Liver (tissue), 3 donors: Measurements from ENCODE around the gene MMGT1.
"Not testable (repeated sequence)": the region's sequence is repeated elsewhere in the genome, so short reads cannot be mapped to it uniquely, and the experiment has no call there.

Experiments
- EGR1 ChIP-seq, 2 donors: IDR thresholded peaks; 2 replicates each; pipeline ENCODE4 v1.6.1; 2016 to 2018; ENCODE audit warnings: antibody characterized with exemption in 2 of 2, low read depth in 2 of 2
- FOXA1 ChIP-seq: IDR thresholded peaks from 2 replicates; pipeline ENCODE4 v1.6.1; 2016; ENCODE audit warnings: antibody characterized with exemption
- FOXA2 ChIP-seq: IDR thresholded peaks from 2 replicates; pipeline ENCODE4 v1.6.1; 2016; ENCODE audit warnings: antibody characterized with exemption
- GABPA ChIP-seq, 2 donors: IDR thresholded peaks in 1 of 2; conservative IDR thresholded peaks in 1 of 2; 2 replicates each; pipeline ENCODE4 v1.6.1; 2016; ENCODE audit warnings: antibody characterized with exemption in 2 of 2, mild to moderate bottlenecking in 1 of 2, moderate library complexity in 1 of 2
- HNF4G ChIP-seq: IDR thresholded peaks from 2 replicates; pipeline ENCODE4 v1.6.1; 2016; ENCODE audit warnings: antibody characterized with exemption
- RAD21 ChIP-seq, 2 donors: IDR thresholded peaks; 2 replicates each; pipeline ENCODE4 v1.6.1; 2016; ENCODE audit warnings: antibody characterized with exemption in 2 of 2, mild to moderate bottlenecking in 2 of 2
- TAF1 ChIP-seq: conservative IDR thresholded peaks from 2 replicates; pipeline ENCODE4 v1.6.1; 2016; ENCODE audit warnings: antibody characterized with exemption, mild to moderate bottlenecking
- YY1 ChIP-seq: IDR thresholded peaks from 2 replicates; pipeline ENCODE4 v1.6.1; 2016; ENCODE audit warnings: antibody characterized with exemption, mild to moderate bottlenecking
- TF ChIP-seq, protein P1 (sequence below): fragments of 150-350 bp; IDR thresholded peaks from 2 replicates; pipeline ENCODE4 v1.5.1; 2017; ENCODE audit warnings: improper control_type of control experiment, low read depth, low read length; ENCODE audit not compliant: missing input control
- TF ChIP-seq, protein P2 (sequence below): IDR thresholded peaks from 2 replicates; pipeline ENCODE4 v1.6.1; 2016; ENCODE audit warnings: antibody characterized with exemption, mild to moderate bottlenecking
- TF ChIP-seq, protein P3 (sequence below): IDR thresholded peaks from 2 replicates; pipeline ENCODE4 v1.6.1; 2016; ENCODE audit warnings: antibody characterized with exemption
- TF ChIP-seq, protein P4 (sequence below): IDR thresholded peaks from 2 replicates; pipeline ENCODE4 v1.6.1; 2016; ENCODE audit warnings: antibody characterized with exemption
- TF ChIP-seq, protein P5 (sequence below): IDR thresholded peaks from 2 replicates; pipeline ENCODE4 v1.6.1; 2016; ENCODE audit warnings: antibody characterized with exemption
- donor health status: healthy.
- donor health status: healthy.

DNA sequence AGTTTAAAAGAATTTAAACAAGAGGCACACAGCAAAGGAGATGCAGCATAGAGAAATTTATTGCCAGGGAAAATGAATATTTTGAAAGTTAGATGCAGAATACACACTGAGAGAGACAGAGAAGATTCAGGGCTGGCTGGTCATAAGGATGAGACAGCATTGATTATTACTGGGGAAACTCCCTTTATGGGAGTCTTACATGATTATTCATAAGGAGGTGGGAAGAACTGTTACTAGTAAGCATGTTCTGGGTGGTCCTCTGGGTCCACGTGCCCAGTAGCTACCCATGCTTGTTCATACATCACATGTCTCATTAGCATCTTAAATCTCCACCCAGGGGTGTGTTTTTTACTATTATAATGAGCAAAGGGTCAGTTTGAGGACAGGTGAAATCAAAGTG lies 53.3 kb downstream of the MMGT1 start:
- TF ChIP-seq, protein P1, sequence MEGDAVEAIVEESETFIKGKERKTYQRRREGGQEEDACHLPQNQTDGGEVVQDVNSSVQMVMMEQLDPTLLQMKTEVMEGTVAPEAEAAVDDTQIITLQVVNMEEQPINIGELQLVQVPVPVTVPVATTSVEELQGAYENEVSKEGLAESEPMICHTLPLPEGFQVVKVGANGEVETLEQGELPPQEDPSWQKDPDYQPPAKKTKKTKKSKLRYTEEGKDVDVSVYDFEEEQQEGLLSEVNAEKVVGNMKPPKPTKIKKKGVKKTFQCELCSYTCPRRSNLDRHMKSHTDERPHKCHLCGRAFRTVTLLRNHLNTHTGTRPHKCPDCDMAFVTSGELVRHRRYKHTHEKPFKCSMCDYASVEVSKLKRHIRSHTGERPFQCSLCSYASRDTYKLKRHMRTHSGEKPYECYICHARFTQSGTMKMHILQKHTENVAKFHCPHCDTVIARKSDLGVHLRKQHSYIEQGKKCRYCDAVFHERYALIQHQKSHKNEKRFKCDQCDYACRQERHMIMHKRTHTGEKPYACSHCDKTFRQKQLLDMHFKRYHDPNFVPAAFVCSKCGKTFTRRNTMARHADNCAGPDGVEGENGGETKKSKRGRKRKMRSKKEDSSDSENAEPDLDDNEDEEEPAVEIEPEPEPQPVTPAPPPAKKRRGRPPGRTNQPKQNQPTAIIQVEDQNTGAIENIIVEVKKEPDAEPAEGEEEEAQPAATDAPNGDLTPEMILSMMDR, result not testable (repeated sequence)
- TF ChIP-seq, protein P2, sequence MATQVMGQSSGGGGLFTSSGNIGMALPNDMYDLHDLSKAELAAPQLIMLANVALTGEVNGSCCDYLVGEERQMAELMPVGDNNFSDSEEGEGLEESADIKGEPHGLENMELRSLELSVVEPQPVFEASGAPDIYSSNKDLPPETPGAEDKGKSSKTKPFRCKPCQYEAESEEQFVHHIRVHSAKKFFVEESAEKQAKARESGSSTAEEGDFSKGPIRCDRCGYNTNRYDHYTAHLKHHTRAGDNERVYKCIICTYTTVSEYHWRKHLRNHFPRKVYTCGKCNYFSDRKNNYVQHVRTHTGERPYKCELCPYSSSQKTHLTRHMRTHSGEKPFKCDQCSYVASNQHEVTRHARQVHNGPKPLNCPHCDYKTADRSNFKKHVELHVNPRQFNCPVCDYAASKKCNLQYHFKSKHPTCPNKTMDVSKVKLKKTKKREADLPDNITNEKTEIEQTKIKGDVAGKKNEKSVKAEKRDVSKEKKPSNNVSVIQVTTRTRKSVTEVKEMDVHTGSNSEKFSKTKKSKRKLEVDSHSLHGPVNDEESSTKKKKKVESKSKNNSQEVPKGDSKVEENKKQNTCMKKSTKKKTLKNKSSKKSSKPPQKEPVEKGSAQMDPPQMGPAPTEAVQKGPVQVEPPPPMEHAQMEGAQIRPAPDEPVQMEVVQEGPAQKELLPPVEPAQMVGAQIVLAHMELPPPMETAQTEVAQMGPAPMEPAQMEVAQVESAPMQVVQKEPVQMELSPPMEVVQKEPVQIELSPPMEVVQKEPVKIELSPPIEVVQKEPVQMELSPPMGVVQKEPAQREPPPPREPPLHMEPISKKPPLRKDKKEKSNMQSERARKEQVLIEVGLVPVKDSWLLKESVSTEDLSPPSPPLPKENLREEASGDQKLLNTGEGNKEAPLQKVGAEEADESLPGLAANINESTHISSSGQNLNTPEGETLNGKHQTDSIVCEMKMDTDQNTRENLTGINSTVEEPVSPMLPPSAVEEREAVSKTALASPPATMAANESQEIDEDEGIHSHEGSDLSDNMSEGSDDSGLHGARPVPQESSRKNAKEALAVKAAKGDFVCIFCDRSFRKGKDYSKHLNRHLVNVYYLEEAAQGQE, result not testable (repeated sequence)
- not testable (repeated sequence) for TF ChIP-seq YY1; RAD21 (IDR thresholded peaks at IDR 0.05); TAF1; EGR1 (IDR thresholded peaks at IDR 0.05; ENCODE audit: low read depth in 2 of 2); FOXA1; GABPA (IDR thresholded peaks at IDR 0.05 in 1 of 2, conservative IDR thresholded peaks at IDR 0.05 in 1 of 2); HNF4G; FOXA2
- TF ChIP-seq, protein P3, sequence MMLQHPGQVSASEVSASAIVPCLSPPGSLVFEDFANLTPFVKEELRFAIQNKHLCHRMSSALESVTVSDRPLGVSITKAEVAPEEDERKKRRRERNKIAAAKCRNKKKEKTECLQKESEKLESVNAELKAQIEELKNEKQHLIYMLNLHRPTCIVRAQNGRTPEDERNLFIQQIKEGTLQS, result not testable (repeated sequence)
- TF ChIP-seq, protein P4, sequence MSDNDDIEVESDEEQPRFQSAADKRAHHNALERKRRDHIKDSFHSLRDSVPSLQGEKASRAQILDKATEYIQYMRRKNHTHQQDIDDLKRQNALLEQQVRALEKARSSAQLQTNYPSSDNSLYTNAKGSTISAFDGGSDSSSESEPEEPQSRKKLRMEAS, result not testable (repeated sequence)
- TF ChIP-seq, protein P5, sequence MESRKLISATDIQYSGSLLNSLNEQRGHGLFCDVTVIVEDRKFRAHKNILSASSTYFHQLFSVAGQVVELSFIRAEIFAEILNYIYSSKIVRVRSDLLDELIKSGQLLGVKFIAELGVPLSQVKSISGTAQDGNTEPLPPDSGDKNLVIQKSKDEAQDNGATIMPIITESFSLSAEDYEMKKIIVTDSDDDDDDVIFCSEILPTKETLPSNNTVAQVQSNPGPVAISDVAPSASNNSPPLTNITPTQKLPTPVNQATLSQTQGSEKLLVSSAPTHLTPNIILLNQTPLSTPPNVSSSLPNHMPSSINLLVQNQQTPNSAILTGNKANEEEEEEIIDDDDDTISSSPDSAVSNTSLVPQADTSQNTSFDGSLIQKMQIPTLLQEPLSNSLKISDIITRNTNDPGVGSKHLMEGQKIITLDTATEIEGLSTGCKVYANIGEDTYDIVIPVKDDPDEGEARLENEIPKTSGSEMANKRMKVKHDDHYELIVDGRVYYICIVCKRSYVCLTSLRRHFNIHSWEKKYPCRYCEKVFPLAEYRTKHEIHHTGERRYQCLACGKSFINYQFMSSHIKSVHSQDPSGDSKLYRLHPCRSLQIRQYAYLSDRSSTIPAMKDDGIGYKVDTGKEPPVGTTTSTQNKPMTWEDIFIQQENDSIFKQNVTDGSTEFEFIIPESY, result not testable (repeated sequence)
